Measurements from ENCODE around the gene PADI1.
A peak's percentile ranks its signal among the peaks of the same experiment; 100 is the strongest.

PADI1 gene

GRCh38 chr1:17198476-17199258 is 6.3 kb upstream of the PADI1 start:
- no peak for DNase-seq

- no peak for DNase-seq
Measured at GRCh38 chr1:17199267-17200044, 5.5 kb upstream of the PADI1 start.

- no peak for DNase-seq
Measured at GRCh38 chr1:17200246-17200645, 4.7 kb upstream of the PADI1 start.

- peak; percentile 10 for DNase-seq
Measured at GRCh38 chr1:17200756-17201155, 4.2 kb upstream of the PADI1 start.

- peak; percentile 21 for DNase-seq
Measured at GRCh38 chr1:17201201-17202021, 3.5 kb upstream of the PADI1 start.

- no peak for DNase-seq
Measured at GRCh38 chr1:17205652-17206051, 724 bp downstream of the PADI1 start.

- no peak for DNase-seq
Measured at GRCh38 chr1:17206196-17206595, 1.3 kb downstream of the PADI1 start.

GRCh38 chr1:17207046-17207445 is 2.1 kb downstream of the PADI1 start:
- no peak for DNase-seq

- no peak for DNase-seq
Measured at GRCh38 chr1:17207540-17207939, 2.6 kb downstream of the PADI1 start.

- no peak for DNase-seq
Measured at GRCh38 chr1:17207966-17208418, 3.1 kb downstream of the PADI1 start.

GRCh38 chr1:17208546-17208945 is 3.6 kb downstream of the PADI1 start:
- DNase-seq, result no peak

- no peak for DNase-seq
Measured at GRCh38 chr1:17209430-17209829, 4.5 kb downstream of the PADI1 start.

- DNase-seq, result no peak
Measured at GRCh38 chr1:17210176-17210575, 5.2 kb downstream of the PADI1 start.

GRCh38 chr1:17211377-17211776 is 6.4 kb downstream of the PADI1 start:
- no peak for DNase-seq

GRCh38 chr1:17212009-17212408 is 7.1 kb downstream of the PADI1 start:
- no peak for DNase-seq

GRCh38 chr1:17212487-17213121 is 7.7 kb downstream of the PADI1 start:
- peak; percentile 67 for DNase-seq

- no peak for DNase-seq
Measured at GRCh38 chr1:17213148-17213781, 8.3 kb downstream of the PADI1 start.

GRCh38 chr1:17213782-17214148 is 8.8 kb downstream of the PADI1 start:
- DNase-seq, result no peak

- no peak for DNase-seq
Measured at GRCh38 chr1:17214876-17215544, 10.1 kb downstream of the PADI1 start.

GRCh38 chr1:17215545-17215890 is 10.6 kb downstream of the PADI1 start:
- no peak for DNase-seq

GRCh38 chr1:17216078-17216477 is 11.2 kb downstream of the PADI1 start:
- DNase-seq, result no peak

- DNase-seq, result no peak
Measured at GRCh38 chr1:17217607-17218006, 12.7 kb downstream of the PADI1 start.

All from activated T-cell treated with anti-CD3 and anti-CD28 coated beads, Interleukin-2, amount 50 U/mL, for 1 hour (primary cell).